HCT116 (cell line): ENCODE data around the gene FMO4. TPM values are rescaled to one million over a fixed set of nuclear protein-coding genes. Genes with fewer than 3 reads are reported as not detected.
"Not testable (repeated sequence)": the region's sequence is repeated elsewhere in the genome, so short reads cannot be mapped to it uniquely, and the experiment has no call there.

Experiments used
- ATAC-seq: fragments of 200-7000 bp; cut with Tn5 transposase; 2 replicates; pipeline ENCODE4 v1.9.1; 2020; ENCODE audit warnings: mild to moderate bottlenecking, moderate library complexity
- BruUV-seq: library from RNA; stranded (reverse); fragments of 400-500 nt; replicated peaks from 2 replicates; lab custom pipeline; 2021; lab: Mats Ljungman, UMichigan
- CTCF ChIA-PET: fragments of 300-600 bp; sonication (Branson Sonifier 250); formaldehyde crosslinking; loops from one replicate; lab custom pipeline; 2021; ENCODE audit warnings: antibody characterized with exemption; lab: Charles Lee
- POLR2A ChIA-PET: fragments of 300-600, 350-600 bp; sonication (Branson Sonifier 250); formaldehyde crosslinking; loops from one replicate; lab custom pipeline; 2021; ENCODE audit warnings: antibody characterized with exemption; lab: Charles Lee
- RAD21 ChIA-PET, 2 experiments: fragments of 300-600 bp; sonication (Branson Sonifier 250); formaldehyde crosslinking; loops; one replicate each; lab custom pipeline; 2023; ENCODE audit warnings: low total read pairs in 2 of 2; ENCODE audit not compliant: uncharacterized antibody in 2 of 2, unreplicated experiment in 2 of 2, low non-redundant PET in 1 of 2; lab: Charles Lee
- DNase-seq: peaks from one replicate; pipeline ENCODE4 v3.0.0-alpha.2; 2010; ENCODE audit warnings: low read depth, low spot score
- H2AFZ ChIP-seq: fragments of 200-600 bp; shearing (Covaris generic), sonication (generic); 2 replicates; pipeline ENCODE4 v1.6.1; 2017; ENCODE audit warnings: low read depth, mixed run types, mixed read lengths, antibody characterized with exemption, low read length; ENCODE audit not compliant: poor library complexity, severe bottlenecking
- H3K27ac ChIP-seq: 2 replicates; pipeline ENCODE4 v1.5.1; 2012; ENCODE audit warnings: low read depth, low read length
- H3K27me3 ChIP-seq: fragments of 200-600 bp; sonication (generic); 2 replicates; pipeline ENCODE4 v1.6.1; 2016; ENCODE audit warnings: mixed run types, low read length, mixed read lengths; ENCODE audit not compliant: insufficient read depth
- H3K36me3 ChIP-seq, 2 experiments: fragments of 200-500 bp in 1 of 2; fragments of 200-600 bp in 1 of 2; sonication (Bioruptor generic) in 1 of 2; sonication (generic) in 1 of 2; 2 replicates each; pipeline versions ENCODE4 v1.5.1 to v1.6.1; 2014 to 2016; ENCODE audit warnings: low read length in 2 of 2, inconsistent platforms in 1 of 2, mixed read lengths in 1 of 2, mixed run types in 1 of 2; ENCODE audit not compliant: insufficient read depth in 2 of 2, control insufficient read depth in 1 of 2
- H3K4me1 ChIP-seq, 2 experiments: fragments of 200-600 bp in 1 of 2; sonication (generic) in 1 of 2; 2 replicates each; pipeline versions ENCODE4 v1.5.1 to v1.6.1; 2012 to 2017; ENCODE audit warnings: low read length in 2 of 2, inconsistent platforms in 1 of 2, mild to moderate bottlenecking in 1 of 2, mixed read lengths in 1 of 2, mixed run types in 1 of 2, moderate library complexity in 1 of 2; ENCODE audit not compliant: insufficient read depth in 2 of 2, control insufficient read depth in 1 of 2
- H3K4me2 ChIP-seq: fragments of 200-600 bp; sonication (generic); 2 replicates; pipeline ENCODE4 v1.6.1; 2017; ENCODE audit warnings: mixed run types, low read length, mixed read lengths
- H3K4me3 ChIP-seq, 2 experiments: fragments of 200-600 bp in 1 of 2; sonication (generic) in 1 of 2; replicated peaks in 1 of 2; 2 replicates each; pipeline ENCODE4 v1.5.1; 2011 to 2016; ENCODE audit warnings: low read length in 2 of 2, control low read depth in 1 of 2, low read depth in 1 of 2, mild to moderate bottlenecking in 1 of 2, mixed read lengths in 1 of 2, mixed run types in 1 of 2
- H3K79me2 ChIP-seq: fragments of 200-600 bp; sonication (generic); 2 replicates; pipeline ENCODE4 v1.6.1; 2017; ENCODE audit warnings: mild to moderate bottlenecking, mixed run types, low read length, moderate library complexity, mixed read lengths; ENCODE audit not compliant: insufficient read depth
- H3K9ac ChIP-seq: fragments of 200-600 bp; sonication (generic); 2 replicates; pipeline ENCODE4 v1.6.1; 2016; ENCODE audit warnings: low read length, mixed read lengths
- H3K9me2 ChIP-seq: fragments of 200-600 bp; sonication (generic), shearing (Covaris generic); 2 replicates; pipeline ENCODE4 v1.6.1; 2017; ENCODE audit warnings: mixed run types, mild to moderate bottlenecking, moderate library complexity; ENCODE audit not compliant: insufficient read depth
- H3K9me3 ChIP-seq, 2 experiments: fragments of 200-500 bp in 1 of 2; fragments of 200-600 bp in 1 of 2; sonication (Bioruptor generic) in 1 of 2; sonication (generic) in 1 of 2; 2 replicates each; pipeline ENCODE4 v1.6.1; 2014 to 2017; ENCODE audit warnings: low read length in 2 of 2, mixed read lengths in 2 of 2, inconsistent platforms in 1 of 2, low read depth in 1 of 2, mild to moderate bottlenecking in 1 of 2, mixed run types in 1 of 2, moderate library complexity in 1 of 2; ENCODE audit not compliant: control insufficient read depth in 1 of 2, insufficient read depth in 1 of 2
- H4K20me1 ChIP-seq: fragments of 200-600 bp; sonication (generic), shearing (Covaris generic); 2 replicates; pipeline ENCODE4 v1.6.1; 2017; ENCODE audit warnings: mixed run types, mild to moderate bottlenecking, moderate library complexity; ENCODE audit not compliant: insufficient read depth
- EZH2phosphoT487 ChIP-seq: fragments of 200-600 bp; IDR thresholded peaks from 2 replicates; pipeline ENCODE4 v1.6.1; 2018; ENCODE audit warnings: antibody characterized with exemption, borderline replicate concordance
- intact Hi-C: fragments of 100-400 bp; cut with micrococcal nuclease; formaldehyde crosslinking; loops from 2 replicates; pipeline ENCODE4 v1.10.0; 2022
- total RNA-seq: library from RNA; stranded (reverse); gene quantifications from one replicate; pipeline ENCODE4 v1.2.1, GENCODE V29; 2021; ENCODE audit not compliant: unreplicated experiment

Gene FMO4
- total RNA-seq, 1 experiment from 2014 or later, result 1.4 TPM

- TF ChIP-seq EZH2phosphoT487, result no peak
Measured at GRCh38 chr1:171389171-171389570, 75.2 kb downstream of the FMO4 start (continued).

GRCh38 chr1:171390740-171391139, 76.8 kb downstream of the FMO4 start:
- POLR2A ChIA-PET, H3K27ac ChIP-seq, H3K9me2 ChIP-seq, H3K79me2 ChIP-seq, RAD21 ChIA-PET, CTCF ChIA-PET, H3K27me3 ChIP-seq, H3K36me3 ChIP-seq, BruUV-seq, intact Hi-C loops, H3K9me3 ChIP-seq, H3K4me1 ChIP-seq, ATAC-seq, H3K9ac ChIP-seq, H2AFZ ChIP-seq, H3K4me2 ChIP-seq, DNase-seq, H3K4me3 ChIP-seq, H4K20me1 ChIP-seq: not testable (repeated sequence)

Other genes with a start within 250 kb of the FMO4 start
- 0.12 TPM for gene FMO3, start 223.3 kb upstream of the FMO4 start, total RNA-seq
- 0.30 TPM for gene FMO2, start 128.9 kb upstream of the FMO4 start, total RNA-seq
- not detected for gene FMO1, start 65.7 kb upstream of the FMO4 start, total RNA-seq
- 154 TPM for gene PRRC2C, start 171.3 kb downstream of the FMO4 start, total RNA-seq